Muscle layer of colon (tissue), 2 donors: ENCODE measurements around the gene SYNPO2.

Experiments
- H3K27ac ChIP-seq: one replicate; pipeline ENCODE4 v1.7.0; 2013; ENCODE audit warnings: low read depth, mild to moderate bottlenecking, low read length, moderate library complexity
- H3K27me3 ChIP-seq, 2 donors: one replicate each; pipeline ENCODE4 v1.7.0; 2013; ENCODE audit warnings: low read length in 2 of 2, mild to moderate bottlenecking in 2 of 2; ENCODE audit not compliant: insufficient read depth in 2 of 2, control insufficient read depth in 1 of 2
- H3K36me3 ChIP-seq: one replicate; pipeline ENCODE4 v1.7.0; 2013; ENCODE audit warnings: mild to moderate bottlenecking, low read length; ENCODE audit not compliant: insufficient read depth
- H3K4me1 ChIP-seq: one replicate; pipeline ENCODE4 v1.7.0; 2013; ENCODE audit warnings: mild to moderate bottlenecking, low read length; ENCODE audit not compliant: insufficient read depth
- H3K4me3 ChIP-seq, 2 donors: one replicate each; pipeline ENCODE4 v1.7.0; 2013; ENCODE audit warnings: low read length in 2 of 2, low read depth in 1 of 2, mild to moderate bottlenecking in 1 of 2, moderate library complexity in 1 of 2
- H3K9ac ChIP-seq: one replicate; pipeline ENCODE4 v1.7.0; 2013; ENCODE audit warnings: low read length
- H3K9me3 ChIP-seq: one replicate; pipeline ENCODE4 v1.7.0; 2013; ENCODE audit warnings: mild to moderate bottlenecking, low read length
- donor health status: abdominal sarcoma.
- donor health status: Adenocarcinoma of cecum.

Gene SYNPO2

GRCh38 chr4:118888666-118889311 is at the start of gene SYNPO2:
Gene SYNPO2, plus strand, starts transcription at chr4:118888854. Its CDS starts 183 bp downstream, at chr4:118889037.
- peak within 1 kb of the TSS; percentile 98 for H3K27ac ChIP-seq
- peak within 1 kb of the TSS; percentile 88 for H3K9ac ChIP-seq
- H3K4me3 ChIP-seq: peak within 1 kb of the TSS; percentile 89 to 99

DNA sequence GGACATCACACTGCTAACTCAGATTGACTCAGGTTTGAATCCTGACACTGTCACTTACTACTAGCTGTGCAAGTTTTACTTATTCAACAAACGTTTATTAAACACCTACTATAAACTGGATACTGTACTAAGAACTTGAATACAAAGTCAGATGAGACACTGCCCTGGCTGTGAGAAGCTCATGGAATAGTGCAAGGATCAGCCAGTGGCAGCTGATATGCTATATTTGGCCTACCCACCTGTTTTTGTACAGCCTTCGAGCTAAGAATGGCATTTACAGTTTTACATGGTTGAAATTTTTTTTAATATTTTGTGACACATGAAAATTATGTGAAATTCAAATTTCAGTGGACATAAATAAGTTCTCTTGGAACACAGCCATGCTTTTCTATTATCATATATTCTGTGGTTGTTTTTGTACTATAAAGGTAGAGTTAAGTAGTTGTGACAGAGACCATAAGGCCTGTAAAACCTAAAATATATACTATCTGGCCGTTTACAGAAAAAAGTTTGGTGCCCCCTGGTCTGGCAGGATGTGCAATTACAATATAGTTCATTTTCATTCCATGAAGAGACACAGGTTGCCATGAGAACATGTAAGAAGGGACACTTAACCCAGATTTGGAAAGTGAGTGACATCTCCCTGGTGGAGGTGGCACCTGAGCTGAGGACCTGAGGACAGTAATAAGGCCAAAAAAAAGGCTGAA is 49.3 kb upstream of the SYNPO2 start:
- Histone ChIP-seq H3K36me3 (no peaks in the 10 kb centered on the region), H3K4me3 (no peak overlapping the region), H3K4me1 (peaks cover 10% of the 10 kb centered on the region), H3K27ac (no peak overlapping the region), H3K27me3 (no peaks in the 10 kb centered on the region), H3K9me3 (no peaks in the 10 kb centered on the region), H3K9ac (no peak overlapping the region)

More at GRCh38 chr4:118888666-118889311, at the start of gene SYNPO2:
- Histone ChIP-seq H3K36me3 (no peaks in the 10 kb centered on the region), H3K9me3 (no peaks in the 10 kb centered on the region), H3K27me3 (no peaks in the 10 kb centered on the region), H3K4me1 (peaks cover 5% of the 10 kb centered on the region)

- no peaks in the 10 kb centered on the region for H3K4me1 ChIP-seq
- H3K4me3 ChIP-seq: no peak overlapping the region
- H3K27me3 ChIP-seq: no peaks in the 10 kb centered on the region
- no peaks in the 10 kb centered on the region for H3K36me3 ChIP-seq
- no peaks in the 10 kb centered on the region for H3K9me3 ChIP-seq
- H3K27ac ChIP-seq: no peak overlapping the region
- no peak overlapping the region for H3K9ac ChIP-seq
These were observed 46.6 kb upstream of the SYNPO2 start for GRCh38 chr4:118842055-118842454.

- Histone ChIP-seq H3K9me3 (no peaks in the 10 kb centered on the region), H3K27me3 (no peaks in the 10 kb centered on the region), H3K9ac (no peak overlapping the region), H3K36me3 (no peaks in the 10 kb centered on the region), H3K4me3 (no peak overlapping the region), H3K27ac (no peak overlapping the region), H3K4me1 (no peaks in the 10 kb centered on the region)
These were observed 45.4 kb upstream of the SYNPO2 start for GRCh38 chr4:118843237-118843636.

GRCh38 chr4:118845552-118846050 is 43.1 kb upstream of the SYNPO2 start:
- no peak overlapping the region for H3K9ac ChIP-seq
- H3K27ac ChIP-seq: no peak overlapping the region
- H3K4me1 ChIP-seq: no peaks in the 10 kb centered on the region
- no peaks in the 10 kb centered on the region for H3K36me3 ChIP-seq
- no peak overlapping the region for H3K4me3 ChIP-seq
- no peaks in the 10 kb centered on the region for H3K27me3 ChIP-seq
- H3K9me3 ChIP-seq: no peaks in the 10 kb centered on the region

DNA sequence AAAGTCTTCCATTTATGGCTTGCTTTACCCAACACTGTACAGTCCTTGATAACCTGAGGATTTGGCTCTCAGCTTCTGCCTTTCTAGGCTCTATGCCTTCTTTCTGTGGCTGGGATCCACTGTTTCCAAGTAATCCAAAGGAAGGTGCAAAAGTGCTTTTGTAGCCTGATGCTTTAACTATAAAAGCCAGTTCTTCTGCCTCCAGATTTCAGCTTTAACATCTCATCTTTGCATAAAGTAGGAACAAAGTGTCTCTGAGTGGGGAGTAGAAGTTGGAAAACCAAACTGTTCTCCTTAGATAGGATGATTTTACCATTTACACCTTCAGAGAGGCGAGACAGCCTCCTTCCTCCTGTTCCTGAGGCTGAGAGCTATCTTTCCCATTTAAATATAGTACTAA is 41.7 kb upstream of the SYNPO2 start:
- no peak overlapping the region for H3K27ac ChIP-seq

DNA sequence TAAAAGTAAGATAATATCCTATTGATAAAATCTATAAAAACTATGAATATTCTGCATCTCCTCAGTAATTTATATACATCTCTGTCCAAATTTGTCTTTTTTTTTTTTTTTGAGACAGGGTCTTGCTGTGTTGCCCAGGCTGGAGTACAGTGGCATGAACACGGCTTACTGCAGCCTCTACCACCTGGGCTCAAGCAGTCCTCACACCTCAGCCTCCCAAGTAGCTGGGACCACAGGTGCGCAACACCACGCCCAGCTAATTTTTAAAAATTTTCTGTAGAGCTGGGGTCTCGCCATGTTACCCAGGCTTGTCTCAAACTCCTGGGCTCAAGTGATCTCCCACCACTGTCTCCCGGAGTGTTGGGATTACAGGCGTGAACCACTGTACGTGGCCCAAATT is 40.4 kb upstream of the SYNPO2 start:
- H3K4me3 ChIP-seq: no peak overlapping the region
- H3K9me3 ChIP-seq: no peaks in the 10 kb centered on the region
- no peaks in the 10 kb centered on the region for H3K27me3 ChIP-seq
- no peaks in the 10 kb centered on the region for H3K36me3 ChIP-seq
- H3K4me1 ChIP-seq: no peaks in the 10 kb centered on the region
- no peak overlapping the region for H3K27ac ChIP-seq
- no peak overlapping the region for H3K9ac ChIP-seq

More for the DNA sequence above, 41.7 kb upstream of the SYNPO2 start:
- no peaks in the 10 kb centered on the region for H3K9me3 ChIP-seq
- no peak overlapping the region for H3K4me3 ChIP-seq
- no peak overlapping the region for H3K9ac ChIP-seq
- no peaks in the 10 kb centered on the region for H3K36me3 ChIP-seq
- H3K4me1 ChIP-seq: no peaks in the 10 kb centered on the region
- H3K27me3 ChIP-seq: no peaks in the 10 kb centered on the region

DNA sequence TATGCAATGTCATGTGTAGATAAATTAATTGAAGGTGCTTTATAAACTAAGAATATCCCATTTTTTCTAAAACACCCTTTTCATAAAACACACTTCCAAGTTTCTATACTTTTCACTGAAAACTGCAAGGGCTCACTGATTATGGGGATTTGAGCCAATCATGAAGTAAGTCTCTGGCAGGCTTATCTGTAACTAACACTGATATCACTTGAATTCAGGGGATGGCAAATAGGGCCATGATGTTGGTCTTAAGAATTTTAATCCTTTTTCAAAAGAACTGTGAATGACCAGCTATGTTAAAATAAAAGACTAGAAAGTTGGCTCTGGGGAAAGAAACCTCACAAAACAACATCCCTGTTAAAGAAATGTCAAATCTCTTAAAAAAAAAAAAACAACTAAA is 39.8 kb upstream of the SYNPO2 start:
- no peaks in the 10 kb centered on the region for H3K9me3 ChIP-seq
- no peak overlapping the region for H3K4me3 ChIP-seq
- no peak overlapping the region for H3K27ac ChIP-seq
- no peaks in the 10 kb centered on the region for H3K4me1 ChIP-seq
- H3K9ac ChIP-seq: no peak overlapping the region
- H3K27me3 ChIP-seq: no peaks in the 10 kb centered on the region
- no peaks in the 10 kb centered on the region for H3K36me3 ChIP-seq

DNA sequence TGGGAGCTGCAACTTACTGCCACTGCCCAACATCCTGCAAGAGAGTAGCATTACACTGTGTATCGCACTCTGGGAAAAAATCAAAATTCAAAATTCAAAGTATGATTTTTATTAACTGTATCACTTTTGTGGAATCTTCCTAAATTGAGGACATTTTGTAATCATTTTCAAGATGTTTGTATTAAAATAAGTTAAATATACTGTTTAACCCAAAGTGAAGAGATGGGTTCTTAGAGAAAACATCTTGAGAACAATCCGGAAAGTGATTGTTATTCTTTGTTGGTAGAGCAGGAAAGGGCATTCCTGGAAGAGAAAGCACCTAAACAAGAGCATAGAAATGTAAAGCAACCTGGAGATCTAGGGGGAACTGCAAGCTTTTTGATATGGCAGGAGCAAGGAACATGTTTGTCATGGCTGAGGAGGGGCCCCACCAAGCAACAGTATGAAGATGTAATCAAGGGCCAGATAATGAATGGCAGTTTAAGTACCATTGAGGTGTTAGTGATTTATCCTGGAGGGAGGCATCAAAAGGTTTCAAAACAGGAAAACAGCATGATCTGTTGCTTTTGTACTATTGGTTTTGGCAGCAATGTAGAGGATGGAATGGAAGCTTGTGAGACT is 38.7 kb upstream of the SYNPO2 start:
- H3K27ac ChIP-seq: no peak overlapping the region

DNA sequence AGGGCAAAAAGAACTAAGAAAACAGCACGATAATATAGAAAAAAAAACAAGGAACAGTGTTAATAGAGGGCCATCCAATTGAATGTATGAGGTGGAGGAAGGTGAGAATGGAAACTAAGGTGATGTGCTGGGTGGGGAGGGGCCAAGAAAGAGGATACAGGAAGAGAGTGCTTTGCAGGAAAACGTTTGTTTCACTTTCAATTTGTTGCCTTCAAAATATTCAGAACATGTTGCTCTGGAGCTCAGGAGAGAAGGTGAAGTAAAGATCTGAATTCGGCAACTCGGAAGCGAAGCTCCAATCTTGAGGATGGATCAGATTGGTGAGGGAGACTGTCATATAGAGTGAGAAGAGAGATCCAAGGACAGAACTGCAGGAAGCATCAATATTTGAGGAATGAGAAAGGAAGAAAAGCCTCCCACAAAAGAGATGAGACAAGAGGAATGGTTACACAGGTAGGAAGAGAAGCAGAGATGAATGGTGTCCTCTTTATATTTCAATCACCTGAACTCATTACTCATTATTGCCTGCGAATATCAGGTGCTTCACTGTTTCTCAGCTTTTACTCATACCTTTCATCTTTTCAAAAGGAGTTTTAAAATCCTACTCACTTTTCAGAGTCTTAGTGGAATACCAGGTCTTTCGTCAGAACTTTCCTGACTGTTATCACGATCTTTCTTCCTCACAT is 38.0 kb upstream of the SYNPO2 start:
- no peak overlapping the region for H3K27ac ChIP-seq
- peak overlapping the region; percentile 6 to 50 for H3K4me3 ChIP-seq
- H3K36me3 ChIP-seq: no peaks in the 10 kb centered on the region
- no peaks in the 10 kb centered on the region for H3K4me1 ChIP-seq
- H3K9me3 ChIP-seq: no peaks in the 10 kb centered on the region
- no peaks in the 10 kb centered on the region for H3K27me3 ChIP-seq
- no peak overlapping the region for H3K9ac ChIP-seq

More for the DNA sequence above, 38.7 kb upstream of the SYNPO2 start:
- Histone ChIP-seq H3K36me3 (no peaks in the 10 kb centered on the region), H3K9ac (no peak overlapping the region), H3K4me1 (no peaks in the 10 kb centered on the region), H3K9me3 (no peaks in the 10 kb centered on the region), H3K4me3 (peak overlapping the region in 1 of 2 donors; percentile 50), H3K27me3 (no peaks in the 10 kb centered on the region)

GRCh38 chr4:118857760-118858159 is 30.9 kb upstream of the SYNPO2 start:
- Histone ChIP-seq H3K9me3 (no peaks in the 10 kb centered on the region), H3K36me3 (no peaks in the 10 kb centered on the region), H3K27ac (no peak overlapping the region), H3K9ac (no peak overlapping the region), H3K27me3 (no peaks in the 10 kb centered on the region), H3K4me1 (no peaks in the 10 kb centered on the region), H3K4me3 (no peak overlapping the region)
